ENCODE measurements around the gene KRT77.

- TF ChIP-seq CTCF (IDR thresholded peaks at IDR 0.05) (no peak), POLR2A (IDR thresholded peaks at IDR 0.05) (no peak), POLR2AphosphoS5 (IDR thresholded peaks at IDR 0.05) (no peak), EP300 (IDR thresholded peaks at IDR 0.05) (no peak)
Measured at GRCh38 chr12:52661668-52662067, 41.7 kb downstream of the KRT77 start.

Measured in sigmoid colon (tissue), 4 donors.